Sigmoid colon (tissue), 7 donors: ENCODE data around the gene GPR15LG. TPM values are rescaled to one million over a fixed set of nuclear protein-coding genes. Genes with fewer than 3 reads are reported as not detected.

Experiments
- DNase-seq: peaks from one replicate; pipeline ENCODE4 v3.0.0-alpha.2; 2019
- H3K27ac ChIP-seq, 4 donors: fragments of 200-600 bp; sonication (generic); one replicate each; pipeline ENCODE4 v1.5.1; 2016 to 2019; ENCODE audit warnings: mild to moderate bottlenecking in 1 of 4
- H3K27me3 ChIP-seq, 3 donors: fragments of 200-600 bp; sonication (generic); one replicate each; pipeline ENCODE4 v1.5.1; 2019; ENCODE audit warnings: mild to moderate bottlenecking in 1 of 3
- H3K36me3 ChIP-seq, 4 donors: fragments of 200-600 bp; sonication (generic); one replicate each; pipeline ENCODE4 v1.5.1; 2016 to 2019
- H3K4me1 ChIP-seq, 4 donors: fragments of 200-600 bp; sonication (generic); one replicate each; pipeline ENCODE4 v1.5.1; 2017 to 2019
- H3K4me3 ChIP-seq, 4 donors: fragments of 200-600 bp; sonication (generic); one replicate each; pipeline ENCODE4 v1.5.1; 2017 to 2019; ENCODE audit warnings: mild to moderate bottlenecking in 2 of 4, moderate library complexity in 1 of 4
- H3K9me3 ChIP-seq, 4 donors: fragments of 200-600 bp in 3 of 4; sonication (generic) in 3 of 4; one replicate each; pipeline versions ENCODE4 v1.5.1 to v1.6.1; 2013 to 2019
- EP300 ChIP-seq, 4 donors: sonication (generic); formaldehyde crosslinking; IDR thresholded peaks; one replicate each; pipeline ENCODE4 v1.6.1; 2017; ENCODE audit warnings: antibody characterized with exemption in 4 of 4
- POLR2A ChIP-seq, 2 donors: fragments of 450-650 bp; IDR thresholded peaks; one replicate each; pipeline ENCODE4 v1.6.1; 2016; ENCODE audit warnings: antibody characterized with exemption in 2 of 2, mild to moderate bottlenecking in 2 of 2, moderate library complexity in 2 of 2
- POLR2AphosphoS5 ChIP-seq, 4 donors: sonication (generic); formaldehyde crosslinking; IDR thresholded peaks; one replicate each; pipeline ENCODE4 v1.6.1; 2017; ENCODE audit warnings: antibody characterized with exemption in 4 of 4
- WGBS, 2 donors: extraction: QIAGEN DNeasy Blood & Tissue Kit; methylation state at CpG; one replicate each; pipeline ENCODE4 v1.1.7; 2013; 5-methylcytosine and 5-hydroxymethylcytosine counted together
- intact Hi-C: fragments of 100-400 bp; cut with DNase I; formaldehyde crosslinking; loops from one replicate; pipeline ENCODE4 v1.15.1; 2023
- polyA plus RNA-seq, 3 donors: library from polyadenylated mRNA; stranded (reverse); fragments of 200-250 nt; gene quantifications; one replicate each; pipeline ENCODE4 v1.2.3, GENCODE V29; 2013
- total RNA-seq, 4 donors: library from RNA; depleted of rRNA; stranded (reverse); fragments of >200 nt; gene quantifications; one replicate each; pipeline ENCODE4 v1.1.0, GENCODE V29; 2016
- TF ChIP-seq, protein P1 (sequence below), 4 experiments: fragments of 450-650 bp in 3 of 4; fragments of 200-600 bp in 1 of 4; IDR thresholded peaks; one replicate each; pipeline ENCODE4 v1.5.1; 2016 to 2019; ENCODE audit warnings: antibody characterized with exemption in 4 of 4, mild to moderate bottlenecking in 3 of 4, moderate library complexity in 2 of 4
- donor health status: healthy with polysubstance abuse.
- donor health status: Bipolar disorder and iron deficiency.
- donor health status: healthy.

GPR15LG gene
- total and polyA plus RNA-seq, 7 donors, result 293 to 652 (median 324) TPM; not detected in 4

DNA sequence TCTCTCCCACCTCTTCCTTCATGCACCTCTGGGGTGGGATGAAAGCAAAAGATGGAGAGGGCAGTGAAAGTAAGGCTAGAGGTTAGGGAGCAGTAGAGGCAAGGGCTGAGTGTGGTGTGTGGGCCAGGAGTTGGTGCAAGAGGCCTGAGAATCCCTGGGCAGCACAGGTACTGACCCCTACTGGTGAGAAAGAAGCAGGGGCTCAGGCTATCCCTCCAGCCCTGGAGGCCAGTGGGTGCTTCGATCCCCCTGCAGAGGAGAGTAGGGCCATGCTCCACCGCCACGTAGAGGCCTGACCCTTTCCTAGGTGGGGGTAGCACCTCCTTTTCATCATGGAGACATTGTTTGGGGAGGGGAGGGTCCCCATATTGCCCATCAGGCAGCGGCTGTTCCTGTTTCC, 30.5 kb downstream of the GPR15LG start:
- intact Hi-C loops, result loop anchor here (2.0 kb wide), 1 partner anchor 55 kb away; no protein-coding TSS in a partner anchor
- H3K36me3 ChIP-seq, result no peaks in the 10 kb centered on the region
- no peaks in the 10 kb centered on the region for H3K4me1 ChIP-seq
- TF ChIP-seq, protein P1, sequence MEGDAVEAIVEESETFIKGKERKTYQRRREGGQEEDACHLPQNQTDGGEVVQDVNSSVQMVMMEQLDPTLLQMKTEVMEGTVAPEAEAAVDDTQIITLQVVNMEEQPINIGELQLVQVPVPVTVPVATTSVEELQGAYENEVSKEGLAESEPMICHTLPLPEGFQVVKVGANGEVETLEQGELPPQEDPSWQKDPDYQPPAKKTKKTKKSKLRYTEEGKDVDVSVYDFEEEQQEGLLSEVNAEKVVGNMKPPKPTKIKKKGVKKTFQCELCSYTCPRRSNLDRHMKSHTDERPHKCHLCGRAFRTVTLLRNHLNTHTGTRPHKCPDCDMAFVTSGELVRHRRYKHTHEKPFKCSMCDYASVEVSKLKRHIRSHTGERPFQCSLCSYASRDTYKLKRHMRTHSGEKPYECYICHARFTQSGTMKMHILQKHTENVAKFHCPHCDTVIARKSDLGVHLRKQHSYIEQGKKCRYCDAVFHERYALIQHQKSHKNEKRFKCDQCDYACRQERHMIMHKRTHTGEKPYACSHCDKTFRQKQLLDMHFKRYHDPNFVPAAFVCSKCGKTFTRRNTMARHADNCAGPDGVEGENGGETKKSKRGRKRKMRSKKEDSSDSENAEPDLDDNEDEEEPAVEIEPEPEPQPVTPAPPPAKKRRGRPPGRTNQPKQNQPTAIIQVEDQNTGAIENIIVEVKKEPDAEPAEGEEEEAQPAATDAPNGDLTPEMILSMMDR (IDR thresholded peaks at IDR 0.05), result no peak
- TF ChIP-seq EP300 (IDR thresholded peaks at IDR 0.05) (no peak), POLR2A (IDR thresholded peaks at IDR 0.05) (no peak), POLR2AphosphoS5 (IDR thresholded peaks at IDR 0.05) (no peak)
- H3K27ac ChIP-seq, result no peak overlapping the region
- H3K9me3 ChIP-seq, result no peaks in the 10 kb centered on the region
- peaks cover 0 to 4% (median 0%) of the 10 kb centered on the region in 3 donors for H3K27me3 ChIP-seq
- WGBS, 2 donors, result 85 to 89% methylated on average over 4 of the region's 4 CpGs
- H3K4me3 ChIP-seq, result no peak overlapping the region
- DNase-seq, result no peak

DNA sequence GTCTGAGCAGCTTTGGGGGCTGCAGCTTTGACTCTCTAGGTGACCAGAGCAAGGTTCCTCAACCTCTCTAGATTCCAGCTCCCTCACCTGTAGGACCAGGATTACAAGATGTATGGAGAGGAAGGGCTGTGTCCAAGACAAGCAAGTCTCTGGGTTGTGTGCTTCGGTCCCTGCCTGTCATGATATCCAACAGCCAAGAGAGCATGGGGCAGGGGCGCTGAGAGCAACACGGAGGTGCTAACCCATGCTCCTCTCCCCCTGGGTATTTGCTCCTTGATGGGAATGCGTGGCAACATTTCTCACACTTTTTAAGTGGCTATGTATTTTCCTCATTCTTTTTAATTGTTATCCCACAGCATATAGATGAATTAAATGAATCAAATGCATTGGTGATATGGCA, 31.0 kb downstream of the GPR15LG start:
- Histone ChIP-seq H3K27me3 (peaks cover 0 to 4% (median 0%) of the 10 kb centered on the region in 3 donors), H3K27ac (no peak overlapping the region), H3K4me1 (no peaks in the 10 kb centered on the region), H3K9me3 (no peaks in the 10 kb centered on the region), H3K4me3 (no peak overlapping the region), H3K36me3 (no peaks in the 10 kb centered on the region)
- 92 to 93% methylated on average over 4 of the region's 4 CpGs for WGBS, 2 donors
- intact Hi-C loops, result loop anchor here (2.0 kb wide), 1 partner anchor 56 kb away; no protein-coding TSS in a partner anchor
- no peak for DNase-seq
- TF ChIP-seq EP300 (IDR thresholded peaks at IDR 0.05) (no peak), POLR2AphosphoS5 (IDR thresholded peaks at IDR 0.05) (no peak), POLR2A (IDR thresholded peaks at IDR 0.05) (no peak)
- TF ChIP-seq, protein P1 (IDR thresholded peaks at IDR 0.05), result no peak

DNA sequence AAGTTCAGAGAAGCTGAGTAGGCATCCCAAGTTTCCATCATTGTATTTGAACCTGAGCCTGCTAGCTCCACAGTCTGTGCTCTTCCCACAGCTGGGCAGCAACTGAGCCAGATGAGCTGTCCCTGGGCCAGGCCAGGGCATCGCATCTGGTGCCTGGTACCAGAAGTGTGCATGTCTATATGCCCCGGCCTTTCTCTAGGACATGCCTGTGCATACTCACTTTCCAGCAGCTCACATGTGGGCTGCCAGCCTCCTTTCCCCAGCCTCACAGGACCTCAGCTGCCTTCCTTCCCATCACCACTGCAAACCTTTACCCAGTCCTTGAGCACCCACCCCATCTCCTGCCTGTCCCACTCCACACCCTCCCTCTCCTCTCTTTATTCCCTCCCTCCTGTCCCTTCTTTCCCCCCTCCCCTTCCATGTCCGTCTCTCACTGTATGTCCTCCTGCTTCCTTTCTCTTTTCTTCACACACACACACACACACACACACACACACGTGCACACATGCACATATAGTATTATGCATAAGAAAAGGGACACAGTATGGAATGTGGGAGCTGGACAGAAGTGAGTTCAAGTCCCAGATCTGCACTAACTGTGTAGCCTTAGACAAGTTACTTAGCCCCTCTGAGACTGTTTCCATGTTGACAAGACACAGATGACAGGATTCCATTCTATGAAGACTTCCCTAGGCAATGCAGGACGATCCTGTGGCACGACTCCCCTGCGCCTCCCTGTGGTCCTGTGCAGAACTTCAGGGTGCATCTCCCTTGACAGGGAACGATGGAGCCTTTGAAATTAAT, 31.6 kb downstream of the GPR15LG start:
- TF ChIP-seq POLR2A (IDR thresholded peaks at IDR 0.05), result no peak
- peak in 1 of 4 donors; percentile 8 for TF ChIP-seq POLR2AphosphoS5 (IDR thresholded peaks at IDR 0.05)
- no peak for TF ChIP-seq EP300 (IDR thresholded peaks at IDR 0.05)
- TF ChIP-seq, protein P1 (IDR thresholded peaks at IDR 0.05), result peak; percentile 21 to 67 (median 60)
- no peak overlapping the region for H3K4me3 ChIP-seq
- 32 to 36% methylated on average over 8 of the region's 8 CpGs for WGBS, 2 donors
- H3K4me1 ChIP-seq, result no peaks in the 10 kb centered on the region
- no peaks in the 10 kb centered on the region for H3K36me3 ChIP-seq
- no peak overlapping the region for H3K27ac ChIP-seq
- DNase-seq, result no peak
- H3K9me3 ChIP-seq, result no peaks in the 10 kb centered on the region
- intact Hi-C loops, result loop anchor here (2.0 kb wide), 1 partner anchor 56 kb away; no protein-coding TSS in a partner anchor
- H3K27me3 ChIP-seq, result peaks cover 0 to 4% (median 0%) of the 10 kb centered on the region in 3 donors

DNA sequence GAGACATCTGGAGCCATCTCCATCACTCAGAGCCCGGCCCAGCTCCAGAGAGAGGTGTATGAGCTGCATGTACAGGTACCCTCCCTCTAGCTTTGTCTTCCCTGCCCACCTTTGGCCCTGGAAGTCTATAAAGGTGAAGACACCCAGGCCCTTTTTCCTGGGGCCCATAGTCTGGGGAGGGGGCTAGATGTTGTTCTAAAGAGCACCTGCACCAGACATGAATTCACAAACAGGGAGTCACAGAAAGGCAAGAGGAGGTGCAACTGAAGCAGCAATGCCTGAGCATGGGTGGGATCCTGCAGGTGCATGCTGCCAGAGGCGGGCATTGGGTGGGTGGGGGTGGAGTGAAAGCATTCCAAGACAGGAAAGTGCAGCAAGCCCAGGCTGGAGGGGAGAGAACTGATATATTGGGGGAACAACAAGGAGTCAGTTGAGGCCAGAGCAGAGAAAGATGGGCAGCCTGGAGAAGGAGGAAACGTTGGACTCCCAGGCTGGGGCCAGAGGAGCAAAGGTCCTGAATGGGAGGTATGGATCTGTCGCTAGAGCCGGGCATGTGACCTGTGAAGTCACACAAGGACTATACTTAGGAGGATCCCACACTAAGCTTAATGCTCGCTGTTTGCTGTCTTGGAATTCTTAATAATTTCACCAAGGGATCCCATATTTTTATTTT, 32.4 kb downstream of the GPR15LG start:
- H3K27ac ChIP-seq, result no peak overlapping the region
- WGBS, 2 donors, result 48 to 68% methylated on average over 6 of the region's 6 CpGs
- TF ChIP-seq, protein P1 (IDR thresholded peaks at IDR 0.05), result peak in 1 of 4 experiments; percentile 26
- no peak for TF ChIP-seq POLR2AphosphoS5 (IDR thresholded peaks at IDR 0.05)
- TF ChIP-seq EP300 (IDR thresholded peaks at IDR 0.05), result no peak
- no peak for TF ChIP-seq POLR2A (IDR thresholded peaks at IDR 0.05)
- H3K27me3 ChIP-seq, result peaks cover 0 to 4% (median 0%) of the 10 kb centered on the region in 3 donors
- DNase-seq, result no peak
- no peak overlapping the region for H3K4me3 ChIP-seq
- H3K4me1 ChIP-seq, result no peaks in the 10 kb centered on the region
- no peaks in the 10 kb centered on the region for H3K36me3 ChIP-seq
- no peaks in the 10 kb centered on the region for H3K9me3 ChIP-seq
- intact Hi-C loops, result loop anchor here (2.0 kb wide), 1 partner anchor 57 kb away; no protein-coding TSS in a partner anchor
